ENCODE data around the gene PLK4.

PLK4 gene

DNA sequence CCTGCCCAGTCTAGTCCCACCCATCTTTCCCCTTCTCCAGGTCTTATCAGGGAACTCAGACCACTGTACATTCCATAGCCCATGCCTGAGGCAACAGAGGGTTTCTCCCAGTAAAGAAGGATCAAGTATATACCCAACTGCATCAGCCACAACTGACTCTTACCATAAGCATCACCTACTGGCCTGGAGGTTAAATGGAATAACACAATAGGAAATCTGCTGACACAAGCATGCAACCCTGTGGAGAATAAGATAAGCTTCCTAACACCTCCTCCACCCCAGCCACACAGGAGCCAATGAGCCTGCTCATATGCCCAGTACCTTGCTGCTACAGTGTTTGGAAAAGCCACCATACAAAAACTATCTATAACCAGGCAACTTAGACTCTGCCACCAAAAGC is 34.6 kb upstream of the PLK4 start:
- Histone ChIP-seq H3K4me2 (ENCODE audit: low read length) (no peak overlapping the region), H3K4me3 (ENCODE audit: low read depth, low read length) (no peak overlapping the region), H2AFZ (no peak overlapping the region), H3K9ac (no peak overlapping the region), H3K27me3 (ENCODE audit: control insufficient read depth, insufficient read depth, low read length) (no peaks in the 10 kb centered on the region), H3K4me1 (no peaks in the 10 kb centered on the region), H3K27ac (no peak overlapping the region), H3K36me3 (ENCODE audit: control insufficient read depth, insufficient read depth, low read length) (no peaks in the 10 kb centered on the region), H3K9me3 (ENCODE audit: control insufficient read depth, low read length) (no peaks in the 10 kb centered on the region), H3K79me2 (no peaks in the 10 kb centered on the region)
- TF ChIP-seq, protein P1, sequence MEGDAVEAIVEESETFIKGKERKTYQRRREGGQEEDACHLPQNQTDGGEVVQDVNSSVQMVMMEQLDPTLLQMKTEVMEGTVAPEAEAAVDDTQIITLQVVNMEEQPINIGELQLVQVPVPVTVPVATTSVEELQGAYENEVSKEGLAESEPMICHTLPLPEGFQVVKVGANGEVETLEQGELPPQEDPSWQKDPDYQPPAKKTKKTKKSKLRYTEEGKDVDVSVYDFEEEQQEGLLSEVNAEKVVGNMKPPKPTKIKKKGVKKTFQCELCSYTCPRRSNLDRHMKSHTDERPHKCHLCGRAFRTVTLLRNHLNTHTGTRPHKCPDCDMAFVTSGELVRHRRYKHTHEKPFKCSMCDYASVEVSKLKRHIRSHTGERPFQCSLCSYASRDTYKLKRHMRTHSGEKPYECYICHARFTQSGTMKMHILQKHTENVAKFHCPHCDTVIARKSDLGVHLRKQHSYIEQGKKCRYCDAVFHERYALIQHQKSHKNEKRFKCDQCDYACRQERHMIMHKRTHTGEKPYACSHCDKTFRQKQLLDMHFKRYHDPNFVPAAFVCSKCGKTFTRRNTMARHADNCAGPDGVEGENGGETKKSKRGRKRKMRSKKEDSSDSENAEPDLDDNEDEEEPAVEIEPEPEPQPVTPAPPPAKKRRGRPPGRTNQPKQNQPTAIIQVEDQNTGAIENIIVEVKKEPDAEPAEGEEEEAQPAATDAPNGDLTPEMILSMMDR (IDR thresholded peaks at IDR 0.05): no peak

DNA sequence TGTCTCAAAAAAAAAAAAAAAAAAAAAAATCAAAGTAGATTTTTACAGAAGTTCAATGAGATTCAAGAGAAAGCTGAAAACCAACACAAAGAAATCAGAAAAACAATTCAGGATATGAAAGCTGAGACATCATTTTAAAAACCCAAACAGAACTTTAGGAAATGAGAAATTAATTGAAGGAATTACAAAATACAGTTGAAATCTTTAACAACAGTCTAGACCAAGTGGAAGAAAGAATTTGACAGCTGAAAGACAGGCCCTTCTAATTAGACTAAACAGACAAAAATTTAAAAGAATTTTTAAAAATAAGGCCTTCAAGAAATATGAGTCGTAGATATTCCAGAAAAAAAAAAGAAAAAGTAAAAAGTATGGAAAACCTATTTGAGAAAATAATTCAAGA is 33.9 kb upstream of the PLK4 start:
- no peak overlapping the region for H2AFZ ChIP-seq
- no peaks in the 10 kb centered on the region for H3K4me1 ChIP-seq
- H3K36me3 ChIP-seq (ENCODE audit: control insufficient read depth, insufficient read depth, low read length): no peaks in the 10 kb centered on the region
- H3K27me3 ChIP-seq (ENCODE audit: control insufficient read depth, insufficient read depth, low read length): no peaks in the 10 kb centered on the region
- H3K79me2 ChIP-seq: no peaks in the 10 kb centered on the region
- no peak overlapping the region for H3K9ac ChIP-seq
- no peak overlapping the region for H3K4me3 ChIP-seq (ENCODE audit: low read depth, low read length)
- no peak overlapping the region for H3K4me2 ChIP-seq (ENCODE audit: low read length)
- TF ChIP-seq, protein P1 (IDR thresholded peaks at IDR 0.05): no peak
- no peak overlapping the region for H3K27ac ChIP-seq
- H3K9me3 ChIP-seq (ENCODE audit: control insufficient read depth, low read length): no peaks in the 10 kb centered on the region

DNA sequence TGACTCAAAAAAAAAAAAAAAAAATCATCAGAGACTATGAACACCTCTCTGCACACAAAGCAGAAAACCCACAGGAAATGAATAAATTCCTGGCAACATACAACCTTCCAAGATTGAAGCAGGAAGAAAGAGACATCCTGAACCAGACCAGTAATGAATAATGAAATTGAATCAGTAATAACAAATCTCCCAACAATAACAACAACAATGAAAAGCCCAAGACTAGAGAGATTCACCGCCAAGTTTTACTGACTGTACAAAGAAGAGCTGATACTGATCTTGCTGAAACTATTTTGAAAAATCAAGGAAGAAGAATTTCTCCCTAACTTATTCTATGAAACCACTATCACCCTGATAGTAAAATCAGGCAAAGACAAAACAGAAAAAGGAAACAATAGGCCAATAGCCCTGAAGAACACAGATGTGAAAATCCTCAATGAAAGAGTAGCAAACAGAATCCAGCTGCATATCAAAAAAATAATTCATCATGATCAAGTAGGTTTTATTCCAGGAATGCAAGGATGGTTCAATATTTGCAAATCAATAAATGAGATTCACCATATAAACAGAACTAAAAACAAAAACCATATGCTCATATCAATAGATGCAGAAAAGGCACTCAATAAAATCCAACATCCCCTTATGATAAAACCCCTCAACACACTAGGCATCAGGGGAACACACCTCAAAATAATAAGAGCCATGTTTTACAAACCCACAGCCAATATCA is 31.0 kb upstream of the PLK4 start:
- Histone ChIP-seq H3K4me2 (ENCODE audit: low read length) (no peak overlapping the region), H3K9me3 (ENCODE audit: control insufficient read depth, low read length) (no peaks in the 10 kb centered on the region), H2AFZ (no peak overlapping the region), H3K4me1 (no peaks in the 10 kb centered on the region), H3K79me2 (no peaks in the 10 kb centered on the region), H3K4me3 (ENCODE audit: low read depth, low read length) (no peak overlapping the region), H3K36me3 (ENCODE audit: control insufficient read depth, insufficient read depth, low read length) (no peaks in the 10 kb centered on the region), H3K27me3 (ENCODE audit: control insufficient read depth, insufficient read depth, low read length) (no peaks in the 10 kb centered on the region), H3K27ac (no peak overlapping the region), H3K9ac (no peak overlapping the region)
- TF ChIP-seq, protein P1 (IDR thresholded peaks at IDR 0.05): no peak

DNA sequence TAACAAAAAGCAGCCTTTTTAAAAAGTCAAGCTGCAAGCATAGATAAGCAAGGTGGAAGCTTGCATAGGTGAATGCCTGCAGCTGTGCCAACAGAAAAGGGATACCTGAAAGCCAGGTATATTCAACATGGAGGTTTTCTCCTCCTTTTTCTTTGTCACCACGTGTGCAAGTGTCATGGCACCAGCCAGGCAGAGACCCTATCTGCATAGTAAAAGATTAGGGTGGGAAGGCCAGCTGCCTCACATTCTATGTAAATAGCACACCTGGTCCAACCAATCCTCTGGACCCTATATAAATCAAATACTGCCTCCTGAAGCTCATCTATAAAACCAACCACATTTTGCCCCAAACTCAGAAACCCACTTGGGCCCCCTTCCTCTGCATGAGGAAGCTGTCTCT is 28.0 kb upstream of the PLK4 start:
- H2AFZ ChIP-seq: no peak overlapping the region
- H3K36me3 ChIP-seq (ENCODE audit: control insufficient read depth, insufficient read depth, low read length): no peaks in the 10 kb centered on the region
- H3K27me3 ChIP-seq (ENCODE audit: control insufficient read depth, insufficient read depth, low read length): no peaks in the 10 kb centered on the region
- no peak overlapping the region for H3K4me2 ChIP-seq (ENCODE audit: low read length)
- H3K4me1 ChIP-seq: no peaks in the 10 kb centered on the region
- H3K4me3 ChIP-seq (ENCODE audit: low read depth, low read length): no peak overlapping the region
- H3K9me3 ChIP-seq (ENCODE audit: control insufficient read depth, low read length): no peaks in the 10 kb centered on the region
- H3K27ac ChIP-seq: no peak overlapping the region
- TF ChIP-seq, protein P1 (IDR thresholded peaks at IDR 0.05): no peak
- no peaks in the 10 kb centered on the region for H3K79me2 ChIP-seq
- H3K9ac ChIP-seq: no peak overlapping the region

DNA sequence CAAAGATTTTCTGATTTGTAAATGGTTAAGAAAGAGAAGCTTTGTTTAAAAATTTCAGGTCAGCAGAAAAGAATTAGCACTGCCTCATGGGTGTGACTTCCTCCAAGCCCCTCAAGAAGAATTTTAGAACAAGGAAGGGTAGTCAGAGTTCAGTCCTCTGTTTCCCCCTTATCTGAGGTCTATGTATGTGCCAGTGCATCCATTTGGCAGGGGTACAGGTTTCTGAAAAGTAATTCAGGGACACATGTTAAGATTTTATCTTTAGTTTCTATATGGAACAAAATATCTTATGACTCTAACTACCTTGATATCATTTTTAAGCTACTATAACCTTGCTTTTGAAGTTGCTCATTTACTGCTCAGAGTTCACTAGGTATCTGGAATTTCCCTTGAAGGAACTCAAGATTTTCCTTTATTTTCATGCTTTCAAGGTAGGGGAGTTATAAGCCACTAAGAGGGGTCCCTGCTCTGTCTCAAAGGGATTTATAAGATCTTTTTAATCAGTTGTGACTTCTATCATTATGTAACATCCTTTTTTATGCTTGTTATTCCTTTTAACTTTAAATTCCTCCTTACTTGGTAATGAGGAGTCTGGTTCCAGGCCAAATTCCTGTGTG is 24.4 kb upstream of the PLK4 start:
- H3K4me2 ChIP-seq (ENCODE audit: low read length): no peak overlapping the region

More for the DNA sequence above, 24.4 kb upstream of the PLK4 start:
- Histone ChIP-seq H3K27ac (no peak overlapping the region), H2AFZ (no peak overlapping the region), H3K27me3 (ENCODE audit: control insufficient read depth, insufficient read depth, low read length) (no peaks in the 10 kb centered on the region), H3K36me3 (ENCODE audit: control insufficient read depth, insufficient read depth, low read length) (no peaks in the 10 kb centered on the region), H3K4me1 (no peaks in the 10 kb centered on the region), H3K9ac (no peak overlapping the region), H3K4me3 (ENCODE audit: low read depth, low read length) (no peak overlapping the region), H3K9me3 (ENCODE audit: control insufficient read depth, low read length) (no peaks in the 10 kb centered on the region), H3K79me2 (no peaks in the 10 kb centered on the region)
- TF ChIP-seq, protein P1 (IDR thresholded peaks at IDR 0.05): no peak

Measured in parathyroid adenoma (tissue), 2 donors.